Measurements from ENCODE around the gene CEP112. TPM values are rescaled to one million over a fixed set of nuclear protein-coding genes. Genes with fewer than 3 reads are reported as not detected.

CEP112 gene
- total and polyA plus RNA-seq, 4 donors: 1.1 to 4.9 (median 1.4) TPM

GRCh38 chr17:65694601-65695000 lies 497.3 kb downstream of the CEP112 start:
- no peak for DNase-seq (ENCODE audit: low spot score)
- no peak overlapping the region for H3K9ac ChIP-seq (ENCODE audit: low read depth in 1 of 2, low read length in 2 of 2)
- H3K27me3 ChIP-seq (ENCODE audit: control insufficient read depth in 4 of 4, insufficient read depth in 4 of 4, low read length in 3 of 4): no peaks in the 10 kb centered on the region
- no peaks in the 10 kb centered on the region for H3K4me1 ChIP-seq (ENCODE audit: control insufficient read depth in 4 of 4, insufficient read depth in 4 of 4, low read length in 3 of 4)
- no peaks in the 10 kb centered on the region for H3K36me3 ChIP-seq (ENCODE audit: control insufficient read depth in 4 of 4, insufficient read depth in 3 of 4, low read depth in 1 of 4, low read length in 3 of 4)
- no peak overlapping the region for H3K27ac ChIP-seq (ENCODE audit: low read depth in 1 of 2, low read length in 2 of 2)
- no peak overlapping the region for H3K4me3 ChIP-seq (ENCODE audit: low read depth in 1 of 3, low read length in 3 of 3)
- WGBS: 87% methylated on average over 3 of the region's 3 CpGs
- TF ChIP-seq NR2F2 (IDR thresholded peaks at IDR 0.05) (peak; percentile 36), HNF4G (IDR thresholded peaks at IDR 0.05) (no peak)
- H3K9me3 ChIP-seq (ENCODE audit: control insufficient read depth in 4 of 4, low read length in 3 of 4): no peaks in the 10 kb centered on the region

- no peaks in the 10 kb centered on the region for H3K4me1 ChIP-seq (ENCODE audit: control insufficient read depth in 4 of 4, insufficient read depth in 4 of 4, low read length in 3 of 4)
- no peak for DNase-seq (ENCODE audit: low spot score)
- H3K9ac ChIP-seq (ENCODE audit: low read depth in 1 of 2, low read length in 2 of 2): no peak overlapping the region
- H3K9me3 ChIP-seq (ENCODE audit: control insufficient read depth in 4 of 4, low read length in 3 of 4): no peaks in the 10 kb centered on the region
- WGBS: 80% methylated on average over 6 of the region's 6 CpGs
- H3K36me3 ChIP-seq (ENCODE audit: control insufficient read depth in 4 of 4, insufficient read depth in 3 of 4, low read depth in 1 of 4, low read length in 3 of 4): no peaks in the 10 kb centered on the region
- no peak overlapping the region for H3K27ac ChIP-seq (ENCODE audit: low read depth in 1 of 2, low read length in 2 of 2)
- no peak overlapping the region for H3K4me3 ChIP-seq (ENCODE audit: low read depth in 1 of 3, low read length in 3 of 3)
- no peaks in the 10 kb centered on the region for H3K27me3 ChIP-seq (ENCODE audit: control insufficient read depth in 4 of 4, insufficient read depth in 4 of 4, low read length in 3 of 4)
- TF ChIP-seq SP1 (IDR thresholded peaks at IDR 0.05) (no peak), GABPA (IDR thresholded peaks at IDR 0.05 in 1 of 2, conservative IDR thresholded peaks at IDR 0.05 in 1 of 2) (no peak)
Observed at GRCh38 chr17:65690626-65691310, 501.2 kb downstream of the CEP112 start.

- Histone ChIP-seq H3K4me3 (ENCODE audit: low read depth in 1 of 3, low read length in 3 of 3) (no peak overlapping the region), H3K4me1 (ENCODE audit: control insufficient read depth in 4 of 4, insufficient read depth in 4 of 4, low read length in 3 of 4) (no peaks in the 10 kb centered on the region), H3K9ac (ENCODE audit: low read depth in 1 of 2, low read length in 2 of 2) (no peak overlapping the region), H3K9me3 (ENCODE audit: control insufficient read depth in 4 of 4, low read length in 3 of 4) (no peaks in the 10 kb centered on the region), H3K36me3 (ENCODE audit: control insufficient read depth in 4 of 4, insufficient read depth in 3 of 4, low read depth in 1 of 4, low read length in 3 of 4) (no peaks in the 10 kb centered on the region), H3K27me3 (ENCODE audit: control insufficient read depth in 4 of 4, insufficient read depth in 4 of 4, low read length in 3 of 4) (no peaks in the 10 kb centered on the region), H3K27ac (ENCODE audit: low read depth in 1 of 2, low read length in 2 of 2) (no peak overlapping the region)
- 96% methylated on average over 2 of the region's 2 CpGs for WGBS
- no peak for DNase-seq (ENCODE audit: low spot score)
- no peak for TF ChIP-seq NR2F2 (IDR thresholded peaks at IDR 0.05)
- TF ChIP-seq GABPA (IDR thresholded peaks at IDR 0.05 in 1 of 2, conservative IDR thresholded peaks at IDR 0.05 in 1 of 2): no peak
- TF ChIP-seq RXRA (IDR thresholded peaks at IDR 0.05): no peak
- no peak for TF ChIP-seq YY1 (IDR thresholded peaks at IDR 0.05)
- no peak for TF ChIP-seq HNF4G (IDR thresholded peaks at IDR 0.05)
- TF ChIP-seq ZBTB33 (IDR thresholded peaks at IDR 0.05): no peak
- TF ChIP-seq FOXA1 (IDR thresholded peaks at IDR 0.05): no peak
- no peak for TF ChIP-seq JUND (IDR thresholded peaks at IDR 0.05)
- TF ChIP-seq FOXA2 (IDR thresholded peaks at IDR 0.05): no peak
- TF ChIP-seq CTCF (IDR thresholded peaks at IDR 0.05; ENCODE audit: low read depth, low read length, missing input control): no peak
Observed at GRCh38 chr17:65688307-65688706, 503.6 kb downstream of the CEP112 start.

Data from liver (tissue), 9 donors.